HepG2 (cell line): Measurements from ENCODE around the gene B3GNT8. TPM values are rescaled to one million over a fixed set of nuclear protein-coding genes. Genes with fewer than 3 reads are reported as not detected.

ENCODE experiments used
- ARNT ChIP-seq: fragments of 450-650 bp; IDR thresholded peaks from 2 replicates; pipeline ENCODE4 v1.6.1; 2017
- CBX2 ChIP-seq, 2 experiments: fragments of 200-600 bp in 1 of 2; sonication (generic); formaldehyde crosslinking in 1 of 2; IDR thresholded peaks; 2 replicates each; pipeline versions ENCODE4 v1.7.0 to v1.8.1; 2018 to 2022; ENCODE audit warnings: low read depth in 2 of 2, low read length in 1 of 2, mild to moderate bottlenecking in 1 of 2, missing genetic modification reagents in 1 of 2
- FOXK1 ChIP-seq: sonication (generic); formaldehyde crosslinking; IDR thresholded peaks from 2 replicates; pipeline ENCODE4 v1.4.0; 2020; ENCODE audit warnings: low read depth, missing genetic modification reagents, borderline replicate concordance
- HOXA3 ChIP-seq: sonication (generic); formaldehyde crosslinking; IDR thresholded peaks from 2 replicates; pipeline ENCODE4 v1.5.0; 2020; ENCODE audit warnings: missing genetic modification reagents
- KLF11 ChIP-seq: IDR thresholded peaks from 2 replicates; pipeline ENCODE4 v1.6.1; 2016; ENCODE audit warnings: missing compliant biosample characterization
- NR2F2 ChIP-seq: IDR thresholded peaks from 2 replicates; pipeline ENCODE4 v1.6.1; 2012; ENCODE audit warnings: low read depth, inconsistent platforms, borderline replicate concordance
- ONECUT2 ChIP-seq: sonication (generic); formaldehyde crosslinking; IDR thresholded peaks from 2 replicates; pipeline ENCODE4 v1.4.0; 2020; ENCODE audit warnings: missing genetic modification reagents
- PRMT3 ChIP-seq: sonication (generic); formaldehyde crosslinking; IDR thresholded peaks from 2 replicates; pipeline ENCODE4 v1.8.1; 2022; ENCODE audit warnings: low read depth, mild to moderate bottlenecking, moderate library complexity, missing genetic modification reagents, borderline replicate concordance
- RORA ChIP-seq: sonication (generic); formaldehyde crosslinking; IDR thresholded peaks from 2 replicates; pipeline ENCODE4 v1.5.0; 2020; ENCODE audit warnings: mild to moderate bottlenecking, missing genetic modification reagents, moderate library complexity
- SKIL ChIP-seq: sonication (generic); formaldehyde crosslinking; IDR thresholded peaks from 2 replicates; pipeline ENCODE4 v1.8.0; 2022; ENCODE audit warnings: missing genetic modification reagents, mild to moderate bottlenecking, moderate library complexity, borderline replicate concordance
- TGIF2 ChIP-seq: IDR thresholded peaks from 2 replicates; pipeline ENCODE4 v1.6.1; 2016; ENCODE audit warnings: control low read depth, missing compliant biosample characterization
- TRIM24 ChIP-seq: sonication (generic); formaldehyde crosslinking; IDR thresholded peaks from 2 replicates; pipeline ENCODE4 v1.8.0; 2022; ENCODE audit warnings: mild to moderate bottlenecking, missing genetic modification reagents
- ZBTB40 ChIP-seq, 2 experiments: fragments of 450-650 bp in 1 of 2; sonication (generic) in 1 of 2; formaldehyde crosslinking in 1 of 2; IDR thresholded peaks; 2 replicates each; pipeline versions ENCODE4 v1.6.1 to v1.8.0; 2016 to 2022; ENCODE audit warnings: antibody characterized with exemption in 1 of 2, mild to moderate bottlenecking in 1 of 2, missing genetic modification reagents in 1 of 2
- ZC3H13 ChIP-seq: sonication (generic); formaldehyde crosslinking; IDR thresholded peaks from 2 replicates; pipeline ENCODE4 v1.8.1; 2023; ENCODE audit warnings: mild to moderate bottlenecking, missing genetic modification reagents, moderate library complexity
- ZNF331 ChIP-seq: sonication (generic); formaldehyde crosslinking; IDR thresholded peaks from 2 replicates; pipeline ENCODE4 v1.4.0; 2020; ENCODE audit warnings: missing genetic modification reagents
- polyA plus RNA-seq, 8 experiments: library from polyadenylated mRNA; depleted of rRNA in 3 of 8; stranded (reverse) in 7 of 8; unstranded in 1 of 8; fragments of >200 nt; fragmentation: Illumina TruSeq in 4 of 8; extraction: Trizol in 4 of 8; gene quantifications; 2 replicates each; pipeline versions ENCODE4 v1.2.1 to v1.2.3, GENCODE V29; 2011 to 2016; ENCODE audit warnings: low read depth in 4 of 8, missing spikeins in 1 of 8, mixed read lengths in 1 of 8; ENCODE audit not compliant: insufficient read depth in 1 of 8
- total RNA-seq, 5 experiments: library from RNA; depleted of rRNA; stranded (reverse); fragments of >200 nt; fragmentation: Illumina TruSeq; extraction: Trizol; gene quantifications; 2 replicates each; pipeline ENCODE4 v1.2.3, GENCODE V29; 2016; ENCODE audit warnings: low read depth in 1 of 5
- TF ChIP-seq, protein P1 (sequence below): sonication (generic); formaldehyde crosslinking; IDR thresholded peaks from 2 replicates; pipeline ENCODE4 v1.4.0; 2020; ENCODE audit warnings: missing genetic modification reagents
- TF ChIP-seq, protein P2 (sequence below): IDR thresholded peaks from 2 replicates; pipeline ENCODE4 v1.6.1; 2016; ENCODE audit warnings: low read depth, borderline replicate concordance

Gene B3GNT8
- total and polyA plus RNA-seq, 2 of the 13 experiments (the other 11 are each of a cell fraction or from before 2014, with no cell fraction given) = 0.26 to 1.9 TPM

DNA sequence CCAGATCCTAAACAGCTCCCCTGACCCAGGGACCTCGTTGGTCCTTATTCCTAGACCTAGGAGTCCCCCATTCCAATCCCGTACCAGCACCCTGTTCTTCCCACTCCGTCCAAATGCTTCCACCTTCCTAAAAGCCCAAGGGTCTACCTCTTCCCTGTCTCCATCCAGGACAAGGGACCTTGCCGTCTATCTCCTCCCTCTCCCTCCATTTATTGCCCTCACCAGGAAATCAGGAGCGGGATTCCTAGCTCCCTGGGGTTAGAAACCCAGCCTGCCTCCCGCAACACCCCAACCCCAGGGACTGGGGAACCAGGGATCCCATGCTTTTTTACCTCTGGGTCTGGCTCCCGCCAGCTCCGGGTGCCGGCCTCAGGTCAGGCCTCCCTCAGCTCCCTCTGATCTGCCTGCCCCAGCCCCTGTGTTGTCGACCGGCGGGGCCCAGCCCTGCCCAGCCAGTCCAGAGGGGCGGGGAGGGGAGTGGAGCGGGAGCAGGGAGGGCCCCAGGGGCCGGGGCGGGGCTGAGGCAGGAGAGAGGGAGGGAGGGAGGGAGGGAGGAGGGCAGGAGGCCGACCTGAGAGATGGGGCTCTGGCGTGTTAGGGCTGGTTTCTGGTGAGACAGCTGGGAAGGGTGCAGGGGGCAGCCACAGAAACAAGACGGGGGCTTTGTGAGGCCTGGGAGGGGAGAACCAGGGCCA, at the start of gene B3GNT8 (continued):
- TF ChIP-seq, protein P1, sequence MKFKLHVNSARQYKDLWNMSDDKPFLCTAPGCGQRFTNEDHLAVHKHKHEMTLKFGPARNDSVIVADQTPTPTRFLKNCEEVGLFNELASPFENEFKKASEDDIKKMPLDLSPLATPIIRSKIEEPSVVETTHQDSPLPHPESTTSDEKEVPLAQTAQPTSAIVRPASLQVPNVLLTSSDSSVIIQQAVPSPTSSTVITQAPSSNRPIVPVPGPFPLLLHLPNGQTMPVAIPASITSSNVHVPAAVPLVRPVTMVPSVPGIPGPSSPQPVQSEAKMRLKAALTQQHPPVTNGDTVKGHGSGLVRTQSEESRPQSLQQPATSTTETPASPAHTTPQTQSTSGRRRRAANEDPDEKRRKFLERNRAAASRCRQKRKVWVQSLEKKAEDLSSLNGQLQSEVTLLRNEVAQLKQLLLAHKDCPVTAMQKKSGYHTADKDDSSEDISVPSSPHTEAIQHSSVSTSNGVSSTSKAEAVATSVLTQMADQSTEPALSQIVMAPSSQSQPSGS = no peak
- TF ChIP-seq KLF11 (CRISPR knock-in tag) (no peak), ZC3H13 (CRISPR knock-in tag) (no peak), CBX2 (IDR thresholded peaks at IDR 0.05; ENCODE audit: low read depth, low read length) (no peak), CBX2 (CRISPR knock-in tag; IDR thresholded peaks at IDR 0.05; ENCODE audit: low read depth) (no peak), ZBTB40 (IDR thresholded peaks at IDR 0.05) (no peak), ZBTB40 (CRISPR knock-in tag; IDR thresholded peaks at IDR 0.05) (no peak), NR2F2 (no peak), PRMT3 (CRISPR knock-in tag) (no peak), ZNF331 (CRISPR knock-in tag) (peak; percentile 83; the same call in 1 of the 2 replicates), TGIF2 (CRISPR knock-in tag) (no peak; the same call in 1 of the 2 replicates), ARNT (no peak), FOXK1 (CRISPR knock-in tag) (no peak), ONECUT2 (CRISPR knock-in tag) (no peak), HOXA3 (CRISPR knock-in tag) (no peak), SKIL (0 out of 2 replicates have a peak, but pooled peaks have one; percentile 12), RORA (no peak), TRIM24 (CRISPR knock-in tag) (no peak)
- TF ChIP-seq, protein P2, sequence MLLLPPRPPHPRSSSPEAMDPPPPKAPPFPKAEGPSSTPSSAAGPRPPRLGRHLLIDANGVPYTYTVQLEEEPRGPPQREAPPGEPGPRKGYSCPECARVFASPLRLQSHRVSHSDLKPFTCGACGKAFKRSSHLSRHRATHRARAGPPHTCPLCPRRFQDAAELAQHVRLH (CRISPR knock-in tag) = no peak
